Activated CD4-positive, alpha-beta T cell treated with anti-CD3 and anti-CD28 coated beads, Interleukin-2, amount 50 U/mL, for 24 hours (primary cell): ENCODE data around the gene KCNB1.

Experiments
- DNase-seq, 2 donors: peaks; one replicate each; pipeline ENCODE4 v3.0.0-alpha.2; 2020; ENCODE audit warnings: low read depth in 1 of 2, low spot score in 1 of 2

KCNB1 gene

DNA sequence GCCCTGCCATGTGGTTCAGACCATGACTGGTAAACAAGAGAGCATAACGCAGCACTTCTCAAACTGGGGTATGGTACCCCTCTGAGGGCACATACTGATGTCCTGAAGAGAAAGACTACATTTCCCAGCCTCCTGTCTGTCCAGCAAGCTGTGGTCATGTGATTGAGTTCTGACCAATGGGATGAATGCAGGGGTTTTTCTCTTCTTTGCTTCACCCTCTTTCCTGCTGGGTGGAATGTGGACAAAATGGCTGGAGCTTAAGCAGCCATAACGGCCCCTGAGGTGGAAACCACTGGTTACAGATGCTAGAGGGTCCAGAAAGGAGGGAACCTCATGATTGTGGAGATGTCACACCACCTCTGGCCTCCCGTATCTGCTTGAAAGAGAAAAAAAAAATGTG, 19.4 kb upstream of the KCNB1 start:
- no peak for DNase-seq

DNA sequence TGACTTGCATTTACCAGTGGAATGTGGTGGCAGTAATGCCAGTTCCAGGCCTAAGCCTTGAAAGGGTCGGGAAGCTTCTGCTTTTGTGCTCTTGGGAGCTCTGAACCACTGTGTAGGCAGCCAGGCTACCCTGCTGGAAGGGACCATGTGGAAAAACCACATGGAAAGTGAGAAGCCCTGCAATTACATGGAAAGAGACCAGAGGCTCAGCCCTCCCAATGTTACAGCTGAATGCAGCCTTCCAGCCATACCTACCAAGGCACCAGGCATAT, 14.9 kb upstream of the KCNB1 start:
- no peak for DNase-seq

DNA sequence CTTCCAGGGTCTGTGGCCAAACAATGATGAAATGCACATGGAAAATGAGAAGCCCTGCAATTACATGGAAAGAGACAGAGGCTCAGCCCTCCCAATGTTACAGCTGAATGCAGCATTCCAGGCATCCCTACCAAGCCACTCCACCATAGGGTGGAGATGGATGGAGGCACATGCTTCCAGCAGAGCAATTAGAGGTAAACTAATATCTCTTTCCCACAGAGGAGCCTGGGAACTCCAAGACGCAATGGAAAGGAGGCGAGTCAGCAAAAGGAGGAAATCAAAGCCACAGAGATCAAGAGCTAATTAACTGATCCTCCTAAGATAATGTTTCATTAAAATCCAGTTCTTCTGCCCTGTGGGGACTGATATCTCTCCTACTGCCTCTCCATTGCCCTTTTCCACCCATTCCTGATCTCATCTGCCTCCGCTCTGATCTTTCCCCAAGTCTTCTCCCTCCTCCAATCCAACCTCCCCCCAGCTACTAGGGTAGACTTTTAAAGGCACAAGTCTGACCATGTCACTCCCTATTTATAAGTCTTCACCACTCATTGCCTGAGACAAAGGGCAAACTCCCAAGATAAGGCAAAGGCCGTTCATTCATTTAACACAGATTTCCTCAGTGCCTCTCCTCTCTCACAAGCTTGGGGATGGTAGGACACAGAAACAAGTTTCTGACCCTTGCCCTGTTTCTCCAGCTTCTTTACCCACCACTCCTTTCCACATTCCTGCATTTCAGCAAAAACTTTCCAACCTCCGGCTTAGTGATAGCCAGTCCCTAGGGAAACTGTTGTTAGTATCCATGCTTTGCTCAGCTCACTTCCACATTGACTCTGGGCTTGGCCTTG, 14.3 kb upstream of the KCNB1 start:
- no peak for DNase-seq

DNA sequence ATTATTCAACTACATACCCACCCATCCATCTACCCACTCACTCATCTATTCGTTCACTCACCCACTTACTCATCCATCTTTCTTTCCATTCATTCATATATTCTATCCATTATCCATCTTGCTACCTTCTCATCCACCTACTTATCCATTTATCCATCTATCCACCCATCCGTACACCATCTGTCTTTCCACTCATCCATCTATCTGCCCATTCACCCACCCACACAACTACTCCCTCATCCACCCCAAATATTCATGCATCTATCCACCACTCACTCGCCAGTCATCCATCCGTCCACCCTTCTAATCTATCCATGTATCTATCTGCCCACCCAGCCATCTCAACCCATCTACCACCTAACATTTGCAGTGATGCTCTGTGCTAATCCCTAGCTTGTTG, 13.6 kb upstream of the KCNB1 start:
- no peak for DNase-seq

DNA sequence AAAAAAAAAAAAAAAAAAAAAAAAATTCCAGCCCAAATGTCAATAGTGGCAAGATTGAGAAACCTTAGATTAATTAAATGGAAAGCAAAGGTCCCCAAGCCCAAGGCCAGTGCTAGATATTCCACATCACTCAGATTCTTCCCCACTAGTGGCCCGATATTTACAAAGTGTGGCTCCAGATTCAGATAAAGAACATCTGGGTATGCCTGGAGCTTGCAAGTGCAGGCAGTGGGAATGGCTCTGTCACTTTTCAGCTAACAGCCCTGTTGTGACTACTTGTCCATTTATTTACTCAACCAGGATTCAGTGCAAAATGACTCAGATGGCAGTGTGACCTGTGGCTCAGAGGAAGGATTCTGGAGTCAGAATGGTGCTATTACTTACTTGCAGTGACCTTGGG, 8.2 kb upstream of the KCNB1 start:
- DNase-seq = no peak

DNA sequence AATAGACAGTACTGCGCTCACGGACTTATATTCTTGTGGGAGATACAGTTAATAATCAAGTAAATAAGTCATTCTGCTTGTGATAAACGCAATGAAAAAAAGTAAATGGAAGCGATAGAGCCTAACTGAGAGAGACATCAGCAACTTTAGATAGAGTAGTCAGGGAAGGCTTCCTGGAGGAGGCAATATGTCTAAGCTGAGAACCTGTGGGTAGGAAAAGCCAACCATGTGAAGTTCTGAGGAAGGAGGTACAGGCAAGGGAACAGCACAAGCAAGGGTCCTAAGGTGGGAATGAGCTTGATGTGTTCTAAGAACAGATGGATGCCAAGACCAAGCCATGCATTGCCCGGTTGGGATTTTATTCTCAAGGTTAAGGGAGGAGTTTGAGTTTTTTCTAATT, 7.2 kb upstream of the KCNB1 start:
- no peak for DNase-seq

DNA sequence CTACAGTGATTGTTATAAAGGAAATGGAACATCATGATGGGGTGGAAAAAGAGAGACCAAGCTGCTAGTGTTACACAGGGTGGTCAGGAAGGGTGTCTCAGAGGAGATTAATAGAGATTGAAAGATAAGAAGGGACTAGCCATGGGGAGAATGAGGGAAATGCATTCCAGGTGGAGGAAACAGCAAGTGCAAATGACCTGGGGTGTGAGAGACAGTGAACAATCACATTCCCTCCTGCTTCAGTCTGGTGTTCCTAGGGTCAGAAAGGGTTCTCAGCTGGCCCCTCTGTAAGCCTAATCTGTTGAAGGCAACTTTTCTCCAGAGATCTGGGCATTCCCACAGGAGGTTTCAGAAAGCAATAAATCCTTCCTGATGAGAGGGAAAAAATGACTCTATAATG, 3.6 kb upstream of the KCNB1 start:
- DNase-seq = no peak

DNA sequence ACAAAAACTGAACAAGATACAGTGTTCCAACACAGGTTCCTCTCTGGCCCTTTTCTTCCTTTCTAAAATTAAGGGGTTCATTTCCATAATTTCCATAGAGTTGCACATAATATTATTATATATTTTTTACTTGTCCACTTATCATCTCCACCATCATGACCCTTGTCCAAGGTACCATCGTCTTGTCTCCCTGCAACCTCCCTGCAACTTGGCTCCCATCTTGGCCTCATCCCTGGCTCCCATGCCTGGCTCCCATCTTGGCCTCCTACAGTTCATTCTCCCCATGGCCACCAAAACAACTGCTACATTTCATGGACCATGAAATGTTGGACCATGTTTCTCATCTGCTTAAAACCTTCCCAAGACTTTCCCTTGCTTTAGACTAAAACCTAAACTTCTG, 3.1 kb upstream of the KCNB1 start:
- no peak for DNase-seq

DNA sequence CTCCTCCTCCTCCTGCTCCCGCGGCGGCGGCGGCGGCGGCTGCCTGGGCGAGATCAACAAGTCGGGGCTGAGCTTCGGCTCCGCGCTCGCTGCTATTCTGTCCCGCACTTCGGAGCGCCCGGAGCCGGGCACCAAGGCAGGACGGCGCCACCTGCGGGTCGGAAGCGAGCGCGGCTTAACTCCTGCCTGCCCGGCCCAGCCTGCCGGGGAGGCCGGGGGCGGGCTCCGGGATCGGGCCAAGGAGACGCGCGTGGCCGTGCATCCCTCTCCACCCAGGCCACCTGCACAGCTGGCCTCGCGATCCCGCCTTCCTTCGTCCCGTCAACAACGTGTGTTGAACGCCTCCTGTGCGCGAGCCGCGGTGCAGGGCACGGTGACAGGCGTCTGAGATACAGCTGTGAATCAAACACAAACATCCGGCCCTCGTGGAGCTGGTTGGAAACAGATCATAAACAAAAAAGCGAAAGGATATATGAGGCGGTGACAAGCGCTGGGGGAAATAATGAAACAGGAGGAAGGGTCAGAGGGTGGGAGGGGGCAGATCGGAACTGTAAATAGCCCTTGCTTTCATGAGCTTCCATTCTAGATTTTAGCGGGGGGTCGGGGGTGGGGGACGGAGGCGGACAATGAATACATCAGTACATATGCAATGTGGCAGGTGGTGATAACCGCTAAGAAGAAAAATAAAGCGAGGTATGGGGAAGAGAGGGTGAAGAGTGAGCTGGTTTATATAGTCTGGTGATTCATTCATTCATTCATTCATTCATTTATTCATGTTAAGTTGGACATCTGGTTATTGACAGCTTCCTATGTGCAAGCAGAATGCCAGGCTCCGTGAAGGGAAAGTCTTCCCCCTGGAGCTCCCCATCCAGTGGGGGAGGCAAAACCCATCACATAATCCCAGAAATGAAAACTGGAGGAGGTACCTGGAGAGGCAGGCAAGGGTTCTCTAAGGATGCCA, 2.0 kb upstream of the KCNB1 start:
- peak; percentile 24 to 34 for DNase-seq

DNA sequence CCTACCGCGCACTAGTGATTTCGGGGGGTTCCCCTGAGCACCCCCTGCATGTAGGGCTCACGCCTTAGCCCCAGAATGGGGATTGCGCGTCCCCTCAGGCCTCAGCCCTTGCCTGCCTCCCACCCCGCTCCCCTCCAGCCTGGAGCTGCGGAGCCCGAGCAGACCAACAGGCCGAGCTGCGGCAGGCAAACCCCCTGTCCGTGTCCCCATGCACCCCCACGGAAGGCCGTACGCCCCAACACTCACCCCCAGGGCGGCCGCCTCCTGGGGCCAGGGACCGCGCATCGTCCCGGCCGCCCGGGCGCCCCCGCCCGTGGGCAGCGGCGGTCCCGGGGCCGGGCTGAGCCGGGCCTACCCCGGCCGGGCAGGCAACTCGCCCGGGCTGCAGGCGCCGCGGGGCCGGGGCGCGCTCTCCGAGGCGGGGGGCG, 1.2 kb upstream of the KCNB1 start:
- DNase-seq = no peak

DNA sequence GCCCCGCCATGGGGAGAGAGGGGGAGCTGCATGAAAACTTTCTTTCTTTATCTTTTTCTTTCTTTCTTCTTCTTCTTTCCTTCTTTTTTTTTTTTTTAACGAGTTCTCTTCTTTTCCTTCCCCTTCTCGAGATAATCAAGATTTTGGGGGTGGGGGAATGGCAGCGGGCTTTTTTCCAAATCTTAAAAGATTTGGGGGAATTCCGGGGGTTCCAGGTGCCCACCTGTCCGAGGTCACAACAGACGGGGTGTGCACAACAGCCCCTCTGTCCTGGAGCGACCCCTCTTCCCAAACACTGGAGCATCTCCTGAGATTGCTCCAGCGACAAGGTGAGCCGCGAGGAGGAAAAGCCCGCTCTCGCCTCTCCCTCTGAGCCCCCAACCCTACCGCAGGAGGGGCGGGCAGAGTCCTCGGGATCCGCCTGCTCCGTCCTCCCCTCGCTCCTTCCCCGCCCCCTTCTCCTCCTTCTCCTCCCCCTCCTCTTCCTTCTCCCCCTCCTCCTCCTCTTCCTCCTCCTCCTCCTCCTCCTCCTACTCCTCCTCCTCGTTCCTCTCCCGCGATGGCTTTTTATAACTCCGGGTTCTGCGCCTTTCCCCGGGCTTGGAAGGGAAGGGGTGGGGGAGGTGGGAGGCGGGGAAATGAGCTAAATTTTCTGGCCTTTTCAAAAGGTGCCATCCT, 689 bp upstream of the KCNB1 start:
- no peak for DNase-seq

DNA sequence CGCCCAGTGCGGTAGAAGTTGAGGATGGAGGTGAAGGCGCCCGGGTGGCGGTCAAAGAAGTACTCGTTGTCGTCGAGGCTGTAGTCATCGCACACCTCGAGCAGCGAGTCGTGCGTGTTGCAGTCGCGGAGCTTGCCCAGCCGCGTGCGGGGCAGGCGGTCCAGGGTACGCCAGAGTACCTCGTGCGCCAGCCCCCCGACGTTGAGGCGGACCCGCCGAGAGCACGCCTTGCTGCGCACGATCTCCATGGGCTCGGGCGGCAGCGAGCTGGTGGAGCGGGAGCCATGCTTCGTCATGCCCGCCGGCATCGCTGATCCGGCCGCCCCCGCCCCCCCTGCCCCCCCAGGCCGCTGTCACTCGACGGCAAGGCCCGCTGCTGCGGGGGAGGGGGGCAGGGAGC, 295 bp downstream of the KCNB1 start:
- no peak for DNase-seq

DNA sequence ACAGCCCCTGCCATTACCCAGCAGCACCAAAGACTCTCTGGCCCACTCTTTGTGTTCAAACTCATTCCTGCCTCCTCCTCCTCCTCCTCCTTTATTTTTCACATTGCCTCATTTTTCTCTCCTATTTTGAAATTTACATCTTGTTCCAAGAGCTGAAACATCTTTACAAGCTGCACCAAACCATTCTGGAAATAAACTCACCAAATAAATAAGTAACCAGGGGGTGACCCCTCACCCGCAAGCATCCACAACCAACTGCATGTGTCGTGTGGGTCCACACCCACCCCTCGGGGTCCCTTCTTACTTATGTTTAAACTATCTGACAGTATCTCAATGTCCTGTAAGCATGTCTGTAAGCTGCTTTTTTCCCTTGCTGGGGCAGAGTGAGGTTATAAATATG, 1.4 kb downstream of the KCNB1 start:
- no peak for DNase-seq

DNA sequence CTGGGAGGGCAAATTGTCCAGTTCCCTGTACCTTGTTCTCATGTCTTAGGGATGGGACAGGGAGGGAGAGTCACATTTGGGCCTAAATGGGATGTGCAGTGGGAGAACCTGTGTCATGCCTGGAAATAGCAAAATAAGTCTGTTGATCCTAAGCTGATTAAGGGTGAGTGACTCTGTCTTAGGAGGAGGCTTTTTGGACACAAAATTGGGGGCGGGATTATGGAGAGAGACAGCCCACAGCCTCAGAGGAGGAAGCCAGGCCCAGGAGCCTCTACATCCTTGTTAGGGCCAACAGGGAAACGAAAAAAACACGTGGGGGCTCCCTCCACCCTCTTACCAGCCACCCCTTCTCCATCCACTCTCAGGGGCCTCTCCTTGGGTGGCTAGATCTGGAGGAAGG, 2.2 kb downstream of the KCNB1 start:
- no peak for DNase-seq

DNA sequence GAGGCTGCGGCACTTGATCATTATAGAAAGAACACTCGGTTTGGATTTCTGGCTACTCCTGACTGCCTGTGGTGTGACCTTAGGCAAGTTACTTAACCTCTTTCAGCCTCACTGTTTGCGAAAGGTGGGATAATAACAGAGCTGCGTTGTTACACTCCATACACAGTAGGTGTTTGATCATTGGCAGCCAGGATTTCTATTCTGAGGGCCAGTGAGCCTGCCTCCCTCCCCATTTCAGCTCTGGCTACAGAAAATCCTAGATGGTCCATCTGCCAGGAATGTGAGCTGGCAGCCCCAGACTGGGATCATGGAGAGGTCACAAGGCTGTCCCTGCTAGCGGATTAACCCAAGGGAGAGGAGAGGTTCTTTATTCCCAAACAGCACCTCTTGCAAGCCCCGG, 2.7 kb downstream of the KCNB1 start:
- DNase-seq = no peak

DNA sequence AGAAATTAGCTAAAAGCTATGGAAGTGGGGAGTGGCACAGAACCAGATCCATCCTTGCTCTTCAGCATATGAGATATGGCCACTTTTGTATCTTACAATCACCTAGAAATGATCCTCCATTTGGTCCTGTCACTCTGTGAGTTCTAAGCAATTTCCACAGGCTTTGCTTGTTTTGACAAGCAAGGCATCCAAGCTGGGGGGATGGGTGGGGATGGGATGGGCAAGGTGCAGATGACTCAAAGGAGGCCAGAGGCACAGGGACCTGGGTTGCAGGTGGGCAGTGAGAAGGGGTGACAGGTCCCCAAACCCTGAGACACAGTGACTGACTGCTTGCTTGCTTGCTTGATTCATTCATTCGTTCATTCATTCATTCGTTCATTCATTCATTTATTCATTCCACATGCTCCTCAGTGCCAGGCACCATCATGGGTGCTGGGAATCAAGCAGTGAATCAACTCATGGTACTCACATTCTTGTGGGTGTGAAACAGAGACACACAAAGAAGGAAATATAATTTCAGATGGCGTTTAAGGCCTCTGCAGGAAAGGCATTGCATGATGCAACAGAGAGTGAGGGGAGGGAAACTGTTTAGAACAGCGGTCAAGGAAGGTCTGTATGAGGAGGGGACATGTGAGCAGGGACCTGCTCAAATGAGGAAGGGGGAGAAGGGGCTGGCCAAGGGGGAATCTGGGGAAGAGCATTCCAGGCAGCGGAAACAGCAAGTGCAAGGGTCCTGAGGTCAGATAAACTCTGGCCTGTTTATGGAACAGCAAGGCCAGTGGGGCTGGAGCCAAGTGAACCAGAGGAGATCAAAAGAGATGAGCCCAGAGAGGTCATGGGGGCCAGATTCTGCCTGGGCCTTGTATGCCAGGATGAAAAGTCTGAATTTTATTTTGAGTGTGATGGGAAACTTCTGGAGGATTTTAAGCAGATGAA, 3.4 kb downstream of the KCNB1 start:
- no peak for DNase-seq

DNA sequence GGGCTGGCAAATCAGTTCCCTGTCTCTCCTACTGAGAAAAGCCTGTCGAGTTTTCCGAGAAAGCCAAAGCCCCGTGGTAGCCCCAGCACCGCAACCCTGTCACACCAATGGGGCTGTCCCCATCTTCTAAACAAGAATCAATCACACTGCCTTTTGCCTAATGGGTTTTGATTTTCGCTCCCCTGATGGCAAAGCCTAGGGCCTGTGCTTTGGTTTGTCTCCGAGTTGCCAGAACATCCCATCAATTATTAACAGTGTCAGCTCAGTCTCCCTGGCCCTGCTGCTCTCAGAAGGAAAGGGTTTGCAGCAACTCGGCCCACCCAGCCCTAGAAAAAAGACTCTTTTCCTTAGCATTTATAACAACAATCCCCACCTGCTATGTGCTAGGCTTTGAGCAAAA, 4.2 kb downstream of the KCNB1 start:
- no peak for DNase-seq

DNA sequence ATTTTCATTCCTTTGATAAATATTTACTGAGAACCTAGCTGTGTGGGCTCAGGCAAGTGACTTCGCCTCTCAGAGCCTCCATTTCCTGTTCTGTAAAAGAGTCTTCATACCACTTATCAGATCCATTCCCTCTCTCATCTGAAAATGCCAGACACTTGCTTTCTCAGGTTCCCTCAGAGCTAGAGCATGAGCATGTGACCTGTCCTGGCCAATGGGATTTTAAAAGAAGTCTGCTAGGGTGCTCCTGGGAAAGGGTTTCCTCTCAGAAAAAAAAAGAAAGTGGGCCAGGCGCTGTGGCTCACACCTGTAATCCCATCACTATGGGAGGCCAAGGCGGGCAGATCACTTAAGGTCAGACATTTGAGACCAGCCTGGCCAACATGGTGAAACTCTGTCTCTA, 5.3 kb downstream of the KCNB1 start:
- DNase-seq = no peak

DNA sequence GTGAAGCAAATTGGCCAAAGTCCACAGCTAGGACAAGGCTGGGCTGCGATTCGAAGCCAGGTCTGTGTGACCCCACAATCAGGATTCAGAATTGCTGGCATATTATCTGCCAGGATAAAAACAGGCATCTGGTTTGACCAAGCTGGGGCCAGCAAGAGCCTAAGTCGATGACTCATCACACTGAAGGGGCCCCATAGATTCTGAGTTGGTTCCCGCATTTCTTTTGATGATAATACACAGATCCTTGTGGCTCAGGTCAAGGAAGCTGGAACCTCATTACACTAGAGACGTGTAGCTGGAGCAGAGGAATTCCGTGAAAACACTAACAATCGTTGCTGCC, 6.5 kb downstream of the KCNB1 start:
- DNase-seq = no peak

DNA sequence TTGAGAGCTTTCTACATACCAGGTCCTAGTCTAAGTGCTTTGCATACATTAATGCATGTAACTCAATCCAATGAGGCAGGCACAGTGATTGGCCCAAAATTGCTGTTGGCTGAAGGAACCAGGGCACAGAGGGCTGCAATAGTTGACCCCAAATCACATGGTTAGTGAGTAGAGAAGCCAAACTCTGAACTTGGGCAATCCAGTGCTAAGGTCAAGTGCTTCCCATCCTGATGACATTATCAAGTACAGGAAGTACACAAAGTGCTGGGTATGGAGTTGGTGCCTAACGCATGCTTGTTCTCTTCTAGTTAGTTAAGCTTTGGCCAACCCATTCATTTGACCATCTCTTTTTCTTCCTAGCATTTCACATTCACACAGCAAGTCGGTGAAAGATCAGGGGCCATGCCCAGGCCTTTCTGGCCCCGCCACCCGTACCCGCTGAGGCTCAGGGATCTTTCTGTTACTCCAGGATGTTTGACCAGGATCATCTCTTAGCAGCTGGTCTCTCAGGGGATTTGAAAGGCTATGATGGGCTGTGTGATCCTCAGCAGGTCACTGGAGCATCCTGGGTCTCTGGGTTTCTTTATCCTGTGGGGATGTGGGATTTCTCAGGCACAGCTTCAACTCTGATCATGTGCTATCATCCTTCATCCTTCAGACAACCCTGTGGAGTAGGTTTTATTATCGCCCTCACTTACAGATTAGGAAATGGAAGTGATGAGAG, 7.0 kb downstream of the KCNB1 start:
- DNase-seq = no peak
